Mammary microvascular endothelial cell (primary cell): ENCODE results near the gene TOM1. TPM values are rescaled to one million over a fixed set of nuclear protein-coding genes. Genes with fewer than 3 reads are reported as not detected.

ENCODE experiments used
- total RNA-seq: library from RNA; depleted of rRNA; stranded (reverse); fragments of >200 nt; gene quantifications from 2 replicates; pipeline ENCODE4 v1.2.3, GENCODE V29; 2015

TOM1 gene
- 27.4 and 32.4 TPM in 2 replicates for total RNA-seq

GRCh38 chr22:35299673-35300499, at the start of gene TOM1:
TOM1 (plus strand) TSS chr22:35299894; CDS start chr22:35299929, 35 bp downstream.

GRCh38 chr22:35257321-35258190, 42.1 kb upstream of the TOM1 start, which contains the start of gene HMGXB4:
HMGXB4 (plus strand) TSS chr22:35257493; CDS start chr22:35262391, 4,898 bp downstream.

GRCh38 chr22:35380537-35381423, 81.1 kb downstream of the TOM1 start, which contains the start of gene HMOX1:
HMOX1 (plus strand) TSS chr22:35381096; CDS start chr22:35381174, 78 bp downstream.

Other genes with a start within 250 kb of the TOM1 start
- gene ISX, start 233.7 kb upstream of the TOM1 start, total RNA-seq, result not detected in 2 replicates
- gene HMGXB4, start 42.4 kb upstream of the TOM1 start, total RNA-seq, result 10.3 and 10.8 TPM in 2 replicates
- gene HMOX1, start 81.2 kb downstream of the TOM1 start, total RNA-seq, result 46.1 and 52.0 TPM in 2 replicates
- 110 TPM in 2 replicates for gene MCM5, start 100.2 kb downstream of the TOM1 start, total RNA-seq
- not detected in 2 replicates for gene RASD2, start 240.9 kb downstream of the TOM1 start, total RNA-seq